GM18873 (cell line): Measurements from ENCODE around the gene MED13.
A peak's percentile ranks its signal among the peaks of the same experiment; 100 is the strongest.
"Not testable (repeated sequence)": the region's sequence is repeated elsewhere in the genome, so short reads cannot be mapped to it uniquely, and the experiment has no call there.

Experiments
- ATAC-seq: cut with Tn5 transposase; IDR thresholded peaks from one replicate; pipeline ENCODE4 v1.9.1; 2021; ENCODE audit warnings: mild to moderate bottlenecking, moderate library complexity, moderate number of reproducible peaks; ENCODE audit not compliant: unreplicated experiment, low FRiP score

Gene MED13

GRCh38 chr17:61927208-61928100 lies 137.6 kb downstream of the MED13 start, which contains the start of gene INTS2:
INTS2 (minus strand) TSS chr17:61927982; CDS start chr17:61926644, 1,338 bp downstream.
- peak; percentile 52 for ATAC-seq

DNA sequence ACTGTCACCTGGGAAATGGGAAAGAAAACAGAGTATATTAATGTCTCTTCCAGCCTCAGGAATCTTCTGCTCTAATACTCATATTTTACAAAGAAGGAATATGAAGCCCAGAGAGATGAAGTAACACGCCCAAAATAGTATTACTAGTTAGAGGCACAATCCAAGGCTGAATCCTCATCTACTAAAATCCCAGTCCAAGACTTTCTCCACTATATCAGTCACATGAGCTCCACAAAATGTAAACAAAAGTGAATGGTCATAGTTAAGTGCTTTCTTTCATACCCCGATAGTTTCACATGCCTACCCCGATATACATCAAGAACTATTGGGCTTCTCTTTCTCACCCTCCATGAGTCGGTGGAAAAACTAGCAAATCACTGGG lies 138.3 kb downstream of the MED13 start:
- no peak for ATAC-seq

DNA sequence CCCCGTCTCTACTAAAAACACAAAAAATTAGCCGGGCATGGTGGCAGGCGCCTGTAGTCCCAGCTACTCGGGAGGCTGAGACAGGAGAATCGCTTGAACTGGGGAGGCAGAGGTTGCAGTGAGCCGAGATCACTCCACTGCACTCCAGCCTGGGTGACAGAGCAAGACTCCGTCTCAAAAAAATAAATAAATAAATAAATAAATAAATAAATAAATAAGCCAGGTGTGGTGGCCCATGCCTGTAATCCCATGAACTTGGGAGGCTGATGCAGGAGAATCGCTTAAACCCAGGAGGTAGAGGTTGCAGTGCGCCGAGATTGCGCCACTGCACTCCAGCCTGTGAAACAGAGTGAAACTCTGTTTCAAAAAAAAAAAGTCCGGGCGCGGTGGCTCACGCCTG lies 149.9 kb downstream of the MED13 start:
- ATAC-seq: not testable (repeated sequence)

DNA sequence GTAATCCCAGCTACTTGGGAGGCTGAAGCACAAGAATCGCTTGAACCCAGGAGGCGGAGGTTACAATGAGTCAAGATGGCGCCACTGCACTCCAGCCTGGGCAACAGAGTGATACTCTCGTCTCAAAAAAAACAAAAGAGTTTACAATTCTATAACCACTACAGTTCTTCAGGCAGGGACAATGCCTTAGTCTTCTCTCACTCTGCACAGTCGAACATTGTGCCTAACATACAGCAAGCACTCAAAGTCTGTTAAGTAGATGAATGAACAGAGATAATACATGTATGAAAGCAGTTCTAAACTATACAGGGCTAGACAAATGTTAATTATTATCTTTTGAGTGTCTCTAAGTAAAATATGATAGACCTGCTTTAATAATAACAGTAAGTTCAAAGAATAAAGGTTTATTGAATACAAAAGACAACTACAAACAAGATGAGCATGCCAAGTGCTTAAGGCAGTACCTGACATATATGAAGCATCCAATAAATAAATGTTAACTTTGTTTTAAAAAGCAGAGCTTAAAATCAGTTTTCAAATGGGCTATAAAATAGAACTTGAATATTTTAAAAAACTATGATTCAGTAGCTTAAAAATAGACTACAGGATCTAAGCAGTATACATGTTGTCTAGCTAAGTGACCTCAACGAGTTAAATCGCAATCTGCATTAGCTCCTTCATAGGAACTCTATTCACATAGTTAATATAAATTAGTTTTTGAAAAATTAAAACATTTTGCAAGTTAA lies 156.6 kb downstream of the MED13 start:
- no peak for ATAC-seq

GRCh38 chr17:61907361-61907760 lies 157.7 kb downstream of the MED13 start:
- no peak for ATAC-seq

DNA sequence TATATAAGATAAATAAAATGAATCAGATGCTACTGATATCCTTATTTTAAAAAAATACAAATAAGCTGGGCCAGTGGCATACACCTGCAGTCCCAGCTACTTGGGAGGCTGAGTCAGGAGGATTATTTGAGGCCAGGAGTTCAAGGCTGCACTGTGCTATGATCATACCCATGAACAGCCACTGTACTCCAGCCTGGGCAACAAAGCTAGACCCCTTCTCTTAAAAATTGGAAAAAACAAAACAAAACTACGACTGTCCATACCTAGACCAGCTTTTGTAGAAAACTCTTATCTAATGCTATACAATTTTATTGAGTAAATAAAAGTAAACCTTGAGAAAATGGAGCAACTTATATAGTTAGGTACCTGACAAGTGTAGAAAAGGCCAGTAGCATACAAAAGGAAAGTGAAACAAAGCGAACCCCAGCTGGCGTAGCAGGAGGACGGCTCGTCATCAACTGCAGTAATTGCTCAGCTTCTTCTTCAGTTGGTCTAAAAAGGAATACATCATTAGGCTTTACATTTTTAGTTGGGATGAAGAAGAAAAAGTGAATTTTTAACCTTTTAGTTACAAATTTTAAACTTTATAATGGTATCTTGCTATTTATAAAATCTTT lies 160.9 kb downstream of the MED13 start:
- no peak for ATAC-seq

DNA sequence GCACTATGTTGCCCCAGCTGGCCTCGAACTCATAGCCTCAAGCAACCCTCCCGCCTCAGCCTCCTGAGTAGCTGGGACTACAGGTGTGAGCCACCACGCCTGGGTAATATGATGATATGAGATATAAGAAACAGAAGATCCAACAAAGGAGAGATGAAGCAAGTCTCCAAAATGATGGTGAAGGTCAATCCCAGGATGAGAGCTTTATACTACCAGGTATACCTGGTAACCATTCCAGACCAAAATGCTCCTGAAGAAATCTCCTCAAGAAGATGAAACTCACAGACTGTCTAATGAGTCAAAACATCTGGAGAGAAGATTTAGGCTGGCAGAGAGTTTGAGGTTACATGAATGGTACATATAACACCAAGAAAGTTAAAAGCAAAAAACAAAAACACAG lies 161.8 kb downstream of the MED13 start:
- ATAC-seq: no peak

- ATAC-seq: no peak
Measured at GRCh38 chr17:61897548-61898180, 167.4 kb downstream of the MED13 start.

GRCh38 chr17:61895391-61895790 lies 169.7 kb downstream of the MED13 start:
- no peak for ATAC-seq

GRCh38 chr17:61894310-61894709 lies 170.8 kb downstream of the MED13 start:
- ATAC-seq: not testable (repeated sequence)
